Right kidney (tissue), 1 donor: ENCODE data around the gene DBR1.
"Not testable (repeated sequence)": the region's sequence is repeated elsewhere in the genome, so short reads cannot be mapped to it uniquely, and the experiment has no call there.

Experiments
- DNase-seq: peaks from one replicate; pipeline ENCODE4 v3.0.0-alpha.2; 2016

DBR1 gene

DNA sequence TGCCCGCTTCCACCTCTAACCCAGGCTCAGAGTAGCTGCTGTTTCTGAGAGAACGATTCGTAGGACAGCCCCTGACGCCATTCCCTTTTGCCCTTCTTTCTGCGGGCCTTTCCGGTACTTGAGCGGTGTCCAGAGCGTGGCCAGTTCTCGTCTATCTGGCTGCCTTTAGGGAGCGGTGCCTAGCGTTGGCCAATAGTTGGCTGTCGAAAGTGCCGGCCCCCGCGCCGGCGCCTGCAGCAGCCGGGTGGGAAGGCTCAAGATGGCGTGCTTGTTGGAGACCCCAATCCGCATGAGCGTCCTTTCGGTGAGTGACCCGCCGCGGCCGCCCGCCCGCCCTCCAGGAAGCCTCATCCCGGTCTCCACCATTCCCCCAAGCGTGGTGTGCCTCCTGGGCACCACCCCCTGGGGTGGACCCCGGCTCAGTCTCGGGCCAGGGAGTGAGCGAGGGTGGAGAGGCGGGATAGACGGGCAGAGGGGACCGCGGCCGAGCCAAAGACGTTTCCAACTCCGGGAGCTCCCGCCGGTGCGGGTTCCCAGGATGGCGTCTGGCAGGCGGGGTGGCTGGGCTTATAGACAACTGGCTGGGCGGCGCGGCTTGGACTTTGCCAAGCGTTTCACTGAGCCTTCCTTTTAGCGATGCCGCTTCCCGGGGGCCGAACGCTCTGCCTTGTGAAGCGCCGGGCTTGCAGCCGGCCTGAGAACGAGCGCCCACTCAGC lies 12.7 kb upstream of the DBR1 start, which contains the start of gene ARMC8:
Gene ARMC8 (plus strand): TSS at position 6 of the 717 bp plus-strand sequence. CDS start 254 bp downstream, at position 260.
- peak; percentile 100 for DNase-seq

DNA sequence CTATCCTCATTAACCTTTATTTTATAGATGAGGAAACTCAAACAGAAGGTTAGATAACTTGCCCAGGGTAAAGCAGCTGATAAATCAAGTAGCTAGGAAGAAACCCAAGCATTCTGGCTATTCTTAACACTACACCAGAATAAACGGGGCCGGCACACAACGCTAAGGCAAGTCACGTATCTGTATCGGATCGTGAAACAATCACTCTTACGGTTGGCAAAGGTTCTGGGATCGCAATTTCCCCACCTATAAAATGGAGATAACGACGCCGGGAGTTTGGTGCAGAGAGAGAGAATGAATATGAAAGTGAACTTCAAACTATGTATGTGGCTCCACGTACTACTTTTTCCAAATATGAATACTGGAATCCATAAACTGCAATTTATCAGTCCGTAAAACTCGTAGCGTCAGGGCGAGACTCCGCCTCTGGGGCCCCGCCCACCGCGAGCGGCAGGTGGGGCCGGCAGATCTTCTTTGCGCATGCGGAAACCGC lies 12.1 kb upstream of the DBR1 start:
- no peak for DNase-seq

DNA sequence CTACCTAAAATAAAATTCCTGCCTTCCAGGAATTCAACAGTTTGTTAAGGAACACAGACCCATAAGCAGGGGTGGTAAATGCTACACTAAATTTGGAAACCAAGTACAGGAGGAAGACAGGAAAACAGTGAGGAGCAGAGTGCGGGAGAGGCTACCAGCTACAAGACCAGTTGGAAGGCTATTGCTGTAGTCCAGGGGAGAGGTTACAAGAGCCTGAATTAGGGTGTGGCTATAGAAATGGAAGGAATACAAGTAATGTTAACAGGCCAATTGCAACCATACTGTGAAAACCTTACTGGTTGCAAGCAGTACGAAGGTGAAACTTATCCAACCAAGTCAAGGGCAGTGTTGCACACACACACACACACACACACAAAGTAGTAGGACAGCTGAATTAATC lies 11.5 kb upstream of the DBR1 start:
- peak; percentile 3 for DNase-seq

DNA sequence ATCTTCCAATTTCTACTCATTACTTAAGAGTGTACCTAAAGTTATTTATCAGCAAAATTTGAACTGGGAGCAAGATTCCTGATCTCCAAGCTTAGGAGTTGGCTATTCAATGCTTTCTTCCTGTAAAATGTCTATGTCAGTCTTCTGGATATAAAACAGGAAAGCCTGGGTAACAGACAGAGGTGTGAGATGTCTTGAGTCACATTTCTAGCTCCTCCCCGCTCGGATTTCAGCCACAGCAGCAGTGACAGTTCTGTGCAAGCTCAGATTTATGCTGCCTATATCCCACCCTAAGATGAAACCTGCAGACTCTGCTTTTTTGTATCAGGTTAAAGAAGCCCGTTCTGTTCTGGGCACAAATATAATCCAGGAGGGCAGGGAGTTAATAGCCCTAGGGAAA lies 10.3 kb upstream of the DBR1 start:
- peak; percentile 3 for DNase-seq

DNA sequence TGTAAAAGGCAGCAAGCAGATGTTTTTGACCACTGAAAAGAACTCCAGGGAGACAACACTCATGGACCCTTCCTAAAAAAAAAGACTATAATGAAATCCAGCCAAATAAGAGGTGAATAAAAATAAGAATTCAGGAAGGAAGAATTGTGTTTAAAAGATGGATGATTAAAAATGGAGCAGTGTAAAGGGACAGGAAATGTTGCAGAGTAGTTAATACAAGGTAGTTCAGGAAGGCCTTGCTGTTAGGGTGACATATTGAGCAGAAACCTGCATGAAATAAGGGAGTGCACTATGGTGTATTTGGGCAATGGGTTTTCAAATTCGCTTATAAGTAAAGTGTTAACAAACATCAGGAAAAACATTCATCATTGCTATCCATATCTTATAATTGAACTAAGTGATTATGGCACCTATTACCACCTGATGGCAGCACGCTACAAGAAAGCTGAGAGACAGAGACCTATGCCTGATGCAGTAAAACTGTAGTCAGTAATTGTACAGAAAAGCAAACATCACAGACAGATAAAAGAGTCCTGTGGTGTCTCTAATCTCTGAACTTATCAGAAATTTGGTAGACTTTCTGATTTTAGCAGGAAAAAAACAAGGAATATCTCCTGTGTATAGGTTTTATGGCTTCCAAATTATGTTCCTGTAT lies 5.8 kb upstream of the DBR1 start:
- no peak for DNase-seq

DNA sequence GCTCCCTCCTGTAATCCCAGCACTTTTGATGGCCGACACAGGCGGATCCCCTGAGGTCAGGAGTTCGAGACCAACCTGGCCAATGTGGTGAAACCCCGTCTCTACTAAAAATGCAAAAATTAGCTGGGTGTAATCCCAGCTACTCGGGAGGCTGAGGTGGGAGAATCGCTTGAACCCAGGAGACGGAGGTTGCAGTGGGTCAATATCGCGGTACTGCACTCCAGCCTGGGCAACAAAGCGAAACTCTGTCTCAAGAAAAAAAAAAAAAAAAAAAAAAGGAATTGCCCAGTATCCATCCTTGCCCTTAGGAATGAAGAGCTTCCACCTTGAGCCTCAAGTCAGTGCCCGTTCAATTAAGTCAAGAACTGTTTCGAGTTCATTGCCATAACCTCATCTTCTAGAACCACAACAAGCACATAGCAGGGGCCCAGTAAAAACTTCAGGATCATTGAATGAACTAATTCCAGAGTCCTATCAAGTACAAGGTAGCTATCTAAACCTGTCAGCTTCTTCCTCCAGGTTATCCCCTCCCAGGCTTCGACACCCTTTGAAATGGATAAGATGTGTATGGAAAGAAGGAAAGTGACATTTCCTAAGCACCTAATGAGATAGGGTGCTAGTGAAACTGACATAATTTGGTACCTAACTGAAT lies 826 bp downstream of the DBR1 start:
- no peak for DNase-seq

DNA sequence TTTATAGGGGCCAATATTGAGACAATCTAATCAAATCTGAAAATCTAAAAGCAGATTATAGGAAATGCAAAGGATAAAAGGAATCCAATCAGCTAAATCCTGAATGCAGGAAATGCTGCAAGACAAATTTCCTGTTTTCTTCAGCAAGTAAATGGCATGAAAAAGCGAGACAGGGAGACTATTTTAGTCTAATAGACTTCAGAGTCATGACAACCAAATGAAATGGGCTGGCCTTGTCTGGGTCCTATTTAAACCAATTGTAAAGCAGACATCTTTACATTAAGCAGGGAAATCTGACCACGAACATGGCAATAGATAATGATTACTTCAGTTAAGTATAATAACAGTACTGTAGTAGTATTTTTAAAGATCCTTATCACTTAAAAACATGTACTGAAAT lies 2.1 kb downstream of the DBR1 start:
- no peak for DNase-seq

DNA sequence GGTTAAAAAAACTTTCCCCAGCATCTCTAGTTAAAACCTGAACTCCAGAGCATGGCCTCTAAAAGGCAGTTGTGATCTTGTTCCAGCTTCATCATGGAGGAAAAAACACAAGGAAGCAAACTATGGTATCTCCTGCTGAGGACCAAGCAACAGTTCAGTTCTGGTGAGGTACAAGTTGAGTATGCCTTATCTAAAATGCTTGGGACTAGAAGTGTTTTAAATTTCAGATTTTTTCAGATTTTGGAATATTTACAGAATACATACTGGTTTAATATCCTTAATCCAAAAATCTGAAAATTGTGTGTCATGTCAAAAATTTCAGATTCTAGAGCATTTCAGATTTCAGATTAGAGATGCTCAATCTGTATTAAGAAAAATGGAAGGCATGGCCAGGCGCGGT lies 9.7 kb downstream of the DBR1 start:
- DNase-seq: no peak

DNA sequence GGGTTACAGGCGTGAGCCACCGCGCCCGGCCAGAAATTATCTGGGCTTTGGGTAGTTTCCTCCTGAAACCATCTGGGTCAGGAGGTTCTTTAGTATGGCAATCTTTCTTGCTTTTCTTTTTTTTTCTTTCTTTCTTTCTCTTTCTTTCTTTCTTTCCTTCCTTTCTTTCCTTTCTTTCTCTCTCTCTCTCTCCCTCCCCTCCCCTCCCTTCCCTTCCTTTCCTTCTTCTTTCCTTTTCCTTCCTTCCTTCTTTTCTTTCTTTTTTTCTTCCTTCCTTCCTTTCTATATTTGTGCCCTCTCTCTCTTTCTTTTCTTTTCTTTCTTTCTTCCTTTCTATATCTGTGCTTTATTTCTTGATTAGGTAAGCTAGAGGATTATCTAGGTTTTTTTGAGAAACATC lies 17.0 kb downstream of the DBR1 start:
- no peak for DNase-seq

DNA sequence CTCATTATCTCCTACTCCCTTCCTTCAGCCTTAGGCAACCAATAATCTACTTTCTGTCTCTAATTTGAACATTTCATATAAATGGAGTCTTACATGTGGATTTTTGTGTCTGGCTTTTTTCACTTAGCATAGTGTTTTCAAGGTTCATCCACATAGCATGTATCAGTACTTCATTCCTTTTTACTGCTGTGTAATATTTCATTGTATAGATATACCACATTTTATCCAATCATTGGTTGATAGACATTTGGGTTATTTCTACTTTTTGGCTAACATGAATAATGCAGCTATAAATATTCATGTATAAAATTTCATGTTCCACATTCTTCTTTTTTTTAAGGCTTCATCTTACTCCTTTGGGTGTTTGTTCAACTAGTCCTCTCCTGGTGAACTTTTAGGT lies 20.2 kb downstream of the DBR1 start:
- no peak for DNase-seq

DNA sequence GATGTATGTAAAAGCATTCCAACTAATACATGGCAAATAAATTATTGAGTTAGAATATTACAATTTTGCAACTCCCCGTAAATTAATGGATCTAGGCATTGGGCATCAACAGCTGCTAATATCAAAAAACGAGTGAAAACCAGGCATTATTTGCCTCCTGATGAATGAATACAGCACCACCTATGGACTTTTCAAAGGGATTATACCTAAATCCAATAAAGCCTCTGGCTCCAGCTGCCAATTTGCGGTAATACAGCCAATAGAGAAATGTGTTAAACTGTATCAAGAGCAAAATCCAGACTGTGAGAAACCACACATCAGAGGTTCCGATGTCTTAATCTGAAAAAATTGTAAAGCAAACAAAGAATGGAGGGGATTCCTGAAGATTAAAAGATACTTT lies 26.2 kb downstream of the DBR1 start:
- no peak for DNase-seq

DNA sequence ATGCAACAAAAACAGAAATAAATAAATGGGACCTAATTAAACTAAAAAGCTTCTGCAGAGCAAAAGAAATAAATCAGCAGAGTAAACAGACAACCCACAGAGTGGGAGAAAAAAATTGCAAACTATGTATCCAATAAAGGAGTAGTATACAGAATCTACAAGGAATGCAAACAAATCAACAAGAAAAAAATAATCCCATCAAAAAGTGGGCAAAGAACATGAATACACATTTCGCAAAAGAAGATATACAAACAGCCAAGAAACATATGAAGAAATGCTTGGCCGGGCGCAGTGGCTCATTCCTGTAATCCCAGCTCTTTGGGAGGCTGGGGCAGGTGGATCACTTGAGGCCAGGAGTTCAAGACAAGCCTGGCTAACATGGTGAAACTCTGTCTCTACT lies 32.5 kb downstream of the DBR1 start:
- not testable (repeated sequence) for DNase-seq

DNA sequence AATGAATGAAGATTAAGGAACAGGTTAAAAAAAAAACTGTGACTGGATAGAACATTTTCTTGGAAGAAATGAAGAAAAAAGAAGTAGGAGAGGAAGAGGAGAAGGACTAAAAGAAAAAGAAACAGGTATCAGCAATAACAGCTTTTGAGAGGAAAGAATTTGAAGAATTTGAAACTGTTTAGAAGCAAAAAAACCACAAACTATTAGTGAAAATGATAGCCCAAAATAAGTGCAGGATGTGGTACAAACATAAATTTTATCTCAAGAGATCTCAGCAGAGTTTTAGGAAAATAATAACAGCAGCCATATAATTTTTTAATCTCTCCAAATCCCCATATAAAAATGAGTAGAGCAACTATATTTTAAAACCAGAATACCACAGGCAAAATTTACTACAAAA lies 33.8 kb downstream of the DBR1 start:
- DNase-seq: no peak

DNA sequence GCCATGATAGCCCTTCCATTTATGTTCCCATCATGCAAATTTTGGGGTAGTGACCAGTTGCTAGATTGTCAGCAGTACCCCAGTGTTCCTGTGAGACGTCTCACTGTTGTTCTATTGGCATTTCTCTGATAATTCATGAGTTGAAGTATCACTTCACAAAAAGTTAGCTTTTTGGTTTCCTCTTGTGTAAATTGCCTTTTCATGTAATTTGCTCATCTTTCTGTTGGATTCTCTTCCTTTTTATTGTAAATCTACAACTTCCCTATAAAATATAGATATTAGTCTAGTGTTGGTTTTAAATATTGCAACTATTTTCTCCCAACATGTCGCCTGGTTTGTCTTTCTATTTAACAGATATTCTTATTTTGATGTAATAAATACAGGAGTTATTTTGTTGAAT lies 35.0 kb downstream of the DBR1 start:
- no peak for DNase-seq

DNA sequence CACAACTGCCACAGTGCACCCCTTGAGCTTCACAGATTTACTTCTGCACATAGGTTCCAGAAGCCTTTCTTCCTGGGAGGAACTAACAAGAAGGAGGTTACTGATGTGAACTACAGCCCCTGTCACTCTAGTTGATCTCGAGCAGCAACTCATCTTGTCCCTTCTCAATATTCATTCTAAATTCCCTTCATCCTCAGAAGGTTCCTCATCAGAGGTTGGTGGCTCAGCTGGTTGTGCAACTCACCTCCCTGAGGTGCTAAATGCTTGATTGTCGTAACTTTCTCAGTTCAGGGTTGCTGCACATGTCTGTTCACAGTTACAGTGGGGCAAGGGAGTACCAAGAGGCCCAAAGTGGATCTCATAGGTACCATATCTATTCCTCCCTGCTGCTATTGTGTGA lies 36.9 kb downstream of the DBR1 start:
- DNase-seq: no peak

DNA sequence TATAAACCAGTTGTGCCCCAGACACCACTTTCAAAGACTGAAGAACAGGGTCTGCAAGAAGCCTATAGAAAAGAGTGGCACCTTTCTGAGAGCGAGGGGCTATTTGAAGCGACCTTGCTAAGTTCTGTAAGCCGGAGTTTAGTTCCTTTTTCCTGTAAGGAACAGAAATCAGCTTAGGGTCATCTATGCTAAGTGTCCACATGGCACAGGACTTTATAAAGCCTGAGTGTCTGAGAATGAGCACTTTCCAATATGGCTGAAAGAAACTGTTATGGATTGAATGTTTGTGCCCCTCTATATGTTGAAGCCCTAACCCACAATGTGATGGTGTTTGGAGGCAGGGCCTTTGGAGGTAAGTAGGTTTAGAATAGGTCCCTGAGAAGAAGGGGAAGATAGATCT lies 38.5 kb downstream of the DBR1 start:
- no peak for DNase-seq

DNA sequence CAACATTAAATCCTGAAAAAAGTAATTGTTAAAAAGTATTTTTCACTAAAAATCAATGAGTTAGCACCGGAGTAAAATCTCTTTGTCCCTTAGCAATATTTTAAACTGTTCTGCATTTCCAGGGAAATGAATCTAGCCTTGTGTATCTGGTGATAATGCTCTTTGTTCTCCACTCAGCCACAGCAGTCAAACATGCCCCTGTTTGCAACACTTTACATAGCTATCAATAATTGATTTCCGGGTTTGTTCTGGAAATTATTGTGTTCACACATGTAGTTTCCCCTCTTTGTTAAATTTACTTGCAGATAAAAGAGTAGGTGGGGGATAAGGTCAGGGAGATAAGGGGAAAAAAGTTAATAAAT lies 38.9 kb downstream of the DBR1 start:
- DNase-seq: no peak

DNA sequence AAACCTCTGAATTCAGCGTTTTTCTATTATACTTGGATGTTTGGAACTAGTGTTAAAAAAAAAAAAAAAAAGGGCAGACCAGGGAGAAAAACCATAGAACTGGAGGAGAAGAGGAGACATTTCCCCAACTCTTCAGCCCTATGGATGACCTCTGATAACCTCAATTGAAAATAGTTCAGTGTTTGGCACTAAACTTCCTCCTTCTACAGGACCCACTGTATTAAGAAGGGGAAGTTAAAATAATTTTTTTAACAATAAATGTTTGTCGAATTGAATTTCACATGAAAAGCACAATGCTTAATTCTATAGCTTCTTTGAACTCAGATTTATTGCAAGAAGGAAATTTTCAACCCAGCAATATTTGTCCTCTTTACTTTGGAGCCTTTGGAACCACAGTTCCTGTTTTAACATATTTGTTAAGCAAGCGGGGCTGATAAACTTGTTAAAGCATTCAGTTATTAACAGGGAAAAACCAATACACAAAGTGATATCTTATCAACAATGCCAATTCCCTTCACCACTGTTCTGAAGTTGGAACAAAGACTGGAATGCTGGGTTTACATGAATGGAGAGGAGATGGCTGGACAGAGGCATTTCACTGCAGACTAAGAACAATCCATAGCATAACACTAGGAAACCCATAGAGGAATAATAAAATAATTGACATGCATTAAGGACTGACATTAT lies 39.4 kb downstream of the DBR1 start:
- DNase-seq: no peak

DNA sequence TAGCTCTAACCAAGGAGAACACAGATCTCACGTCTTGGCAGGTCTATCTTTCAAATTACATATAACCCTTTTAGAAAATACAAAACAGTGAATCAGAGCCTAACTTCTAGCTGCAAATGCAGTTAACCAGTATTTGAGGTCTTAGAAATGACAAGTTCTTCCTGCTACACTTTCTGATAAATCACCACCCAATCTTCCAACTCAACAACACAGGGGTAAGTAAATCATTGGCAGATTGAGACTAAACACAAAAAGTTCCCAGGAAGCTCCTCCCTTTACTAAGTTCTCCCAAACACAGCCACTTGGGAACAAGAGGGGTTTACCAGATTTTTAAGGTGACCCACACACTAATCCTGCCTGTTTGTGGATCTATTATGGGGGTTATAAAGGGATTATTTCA lies 42.5 kb downstream of the DBR1 start, which contains the start of gene A4GNT:
Gene A4GNT (minus strand): TSS at position 152 of the 400 bp plus-strand sequence. CDS start 1,134 bp downstream, outside the sequence.
- no peak for DNase-seq

DNA sequence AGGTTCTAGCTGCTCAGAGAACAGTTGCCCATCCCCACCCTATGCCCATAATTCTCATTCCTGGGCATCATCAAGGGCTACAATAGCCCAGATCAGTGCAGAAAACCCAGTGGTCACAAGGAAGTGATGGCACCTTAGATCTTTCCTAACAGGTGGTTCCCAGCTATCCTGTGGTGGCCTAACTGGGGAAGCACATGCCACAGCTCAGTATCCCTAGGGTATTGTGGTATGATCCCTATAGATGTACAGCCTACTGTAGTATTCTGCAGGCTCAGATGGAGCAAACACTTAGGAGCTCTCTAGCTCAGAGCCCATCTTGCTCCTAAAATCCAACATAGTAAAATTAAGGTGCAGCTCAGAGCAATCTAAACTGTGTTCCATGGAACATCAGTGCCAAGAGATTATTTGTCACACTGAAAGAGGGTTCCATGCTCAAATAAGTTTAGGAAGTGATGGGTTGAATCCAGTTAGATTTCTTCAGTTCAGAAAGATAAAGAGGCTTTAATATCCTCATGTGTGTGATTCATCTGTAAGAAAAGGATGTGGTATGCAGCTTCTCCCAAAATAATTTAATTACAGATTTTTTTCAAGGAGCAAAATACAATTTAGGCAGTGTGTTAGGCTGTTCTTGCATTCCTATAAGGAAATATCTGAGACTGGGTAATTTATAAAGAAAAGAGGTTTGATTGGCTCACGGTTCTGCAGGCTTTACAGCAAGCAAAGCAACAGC lies 46.9 kb downstream of the DBR1 start:
- no peak for DNase-seq

DNA sequence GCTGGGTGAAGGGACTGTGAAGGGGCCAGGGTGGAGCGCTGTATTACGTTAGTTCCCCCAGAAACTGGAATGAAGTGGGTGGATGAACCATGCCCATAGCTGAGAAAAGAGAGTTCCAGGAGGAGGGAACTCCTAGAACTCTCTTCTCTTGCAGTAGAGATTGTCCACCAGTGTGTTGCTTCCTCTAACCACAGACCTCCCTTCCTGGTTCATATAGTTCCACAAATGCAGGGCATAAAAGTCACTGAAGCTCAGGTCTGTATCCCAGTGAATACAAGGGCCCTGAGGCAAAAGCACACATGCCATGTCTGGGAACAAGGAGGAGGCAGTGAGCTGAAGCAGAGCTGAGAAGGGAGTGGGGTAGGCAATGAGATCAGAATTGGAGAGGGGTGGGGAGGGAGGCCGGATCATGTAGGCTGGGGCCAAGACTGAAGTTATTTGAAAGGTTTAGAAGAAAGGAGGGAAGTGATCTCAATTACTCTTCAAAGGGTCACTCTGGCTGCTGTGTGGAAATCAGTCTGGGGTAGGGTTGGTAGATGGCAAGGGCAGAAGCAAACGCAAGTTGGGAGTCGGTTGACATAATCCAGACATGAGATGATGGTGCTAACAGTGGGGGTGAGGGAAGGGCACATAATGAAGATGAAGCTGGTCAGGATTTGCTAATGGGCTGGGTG lies 49.0 kb downstream of the DBR1 start:
- peak; percentile 16 for DNase-seq
